HUES48 (cell line): Measurements from ENCODE around the gene BAMBI.

Experiments used
- H3K27ac ChIP-seq: one replicate; pipeline ENCODE4 v1.7.0; 2013; ENCODE audit warnings: low read depth, low read length, inconsistent platforms
- H3K27me3 ChIP-seq: 2 replicates; pipeline ENCODE4 v1.6.1; 2013; ENCODE audit warnings: mild to moderate bottlenecking, low read length; ENCODE audit not compliant: control insufficient read depth, insufficient read depth
- H3K36me3 ChIP-seq: 2 replicates; pipeline ENCODE4 v1.6.1; 2013; ENCODE audit warnings: low read length; ENCODE audit not compliant: control insufficient read depth, insufficient read depth
- H3K4me1 ChIP-seq: 2 replicates; pipeline ENCODE4 v1.6.1; 2013; ENCODE audit warnings: mild to moderate bottlenecking, low read length; ENCODE audit not compliant: control insufficient read depth, insufficient read depth
- H3K4me3 ChIP-seq: 2 replicates; pipeline ENCODE4 v1.5.1; 2013; ENCODE audit warnings: mild to moderate bottlenecking, low read depth, low read length
- H3K9ac ChIP-seq: 2 replicates; pipeline ENCODE4 v1.6.1; 2013; ENCODE audit warnings: mild to moderate bottlenecking, low read depth, low read length, moderate library complexity
- H3K9me3 ChIP-seq: 2 replicates; pipeline ENCODE4 v1.6.1; 2013; ENCODE audit warnings: low read length; ENCODE audit not compliant: control insufficient read depth, insufficient read depth

The BAMBI gene

GRCh38 chr10:28685717-28686116 is 8.4 kb downstream of the BAMBI start:
- peaks cover 23% of the 10 kb centered on the region for H3K36me3 ChIP-seq
- peaks cover 63% of the 10 kb centered on the region for H3K4me1 ChIP-seq
- no peaks in the 10 kb centered on the region for H3K27me3 ChIP-seq
- H3K4me3 ChIP-seq: no peak overlapping the region; the same call in 1 of the 2 replicates
- peak overlapping the region; percentile 61 for H3K27ac ChIP-seq
- H3K9me3 ChIP-seq: no peaks in the 10 kb centered on the region
- no peak overlapping the region for H3K9ac ChIP-seq

DNA sequence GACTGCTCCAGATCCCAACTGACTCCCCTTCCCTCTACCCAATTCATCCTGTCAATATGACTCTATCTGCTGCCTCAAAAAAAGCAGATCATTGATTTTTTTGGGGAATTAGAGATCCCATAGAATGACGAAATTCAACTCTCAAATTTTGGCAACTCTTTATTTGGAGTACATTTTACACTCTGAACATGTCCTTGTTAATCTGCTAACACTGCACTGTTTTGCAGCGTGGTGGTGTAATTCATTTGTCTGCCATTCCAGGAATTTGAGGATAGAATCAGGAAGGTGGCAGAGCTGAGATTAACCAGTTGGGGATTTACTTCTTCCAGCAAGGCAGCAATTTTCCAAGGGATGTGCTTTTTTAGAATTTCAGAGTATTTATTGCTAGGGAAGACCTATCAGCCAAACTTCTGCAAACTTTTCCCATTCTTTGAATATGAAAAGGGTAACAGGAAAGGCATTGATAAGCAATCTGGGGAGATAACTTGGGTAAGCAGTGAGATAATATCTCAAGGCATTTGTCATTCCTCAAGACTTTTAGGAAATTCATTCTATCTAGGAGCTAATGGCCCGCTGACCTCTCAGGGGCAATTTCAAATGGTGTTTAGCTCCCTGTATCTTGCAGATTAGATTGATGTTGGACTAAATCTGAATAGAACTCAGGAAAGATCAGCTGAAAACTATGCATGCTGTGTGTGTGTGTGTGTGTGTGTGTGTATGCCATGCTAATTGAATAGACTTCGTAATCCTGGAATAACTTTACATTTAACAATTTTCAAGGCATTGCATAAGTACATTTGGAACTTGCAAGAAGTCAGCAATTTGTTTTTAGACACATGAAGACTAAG is 9.7 kb downstream of the BAMBI start:
- peak overlapping the region; percentile 61 for H3K27ac ChIP-seq
- H3K27me3 ChIP-seq: no peaks in the 10 kb centered on the region
- H3K36me3 ChIP-seq: peaks cover 15% of the 10 kb centered on the region
- H3K9ac ChIP-seq: no peak overlapping the region
- no peak overlapping the region for H3K4me3 ChIP-seq
- H3K9me3 ChIP-seq: no peaks in the 10 kb centered on the region
- H3K4me1 ChIP-seq: peaks cover 52% of the 10 kb centered on the region

- Histone ChIP-seq H3K27ac (peak overlapping the region; percentile 61), H3K4me1 (peaks cover 52% of the 10 kb centered on the region)
Measured at GRCh38 chr10:28687683-28688001, 10.3 kb downstream of the BAMBI start.

GRCh38 chr10:28690545-28690944 is 13.2 kb downstream of the BAMBI start:
- peak overlapping the region; percentile 65 for H3K27ac ChIP-seq
- no peak overlapping the region for H3K9ac ChIP-seq
- H3K4me1 ChIP-seq: peaks cover 41% of the 10 kb centered on the region
- H3K4me3 ChIP-seq: no peak overlapping the region
- H3K9me3 ChIP-seq: no peaks in the 10 kb centered on the region
- H3K27me3 ChIP-seq: no peaks in the 10 kb centered on the region
- no peaks in the 10 kb centered on the region for H3K36me3 ChIP-seq

More at GRCh38 chr10:28687683-28688001, 10.3 kb downstream of the BAMBI start:
- peaks cover 9% of the 10 kb centered on the region for H3K36me3 ChIP-seq
- no peak overlapping the region for H3K9ac ChIP-seq
- H3K27me3 ChIP-seq: no peaks in the 10 kb centered on the region
- no peak overlapping the region for H3K4me3 ChIP-seq
- no peaks in the 10 kb centered on the region for H3K9me3 ChIP-seq

- H3K27me3 ChIP-seq: no peaks in the 10 kb centered on the region
- no peaks in the 10 kb centered on the region for H3K36me3 ChIP-seq
- no peaks in the 10 kb centered on the region for H3K9me3 ChIP-seq
- H3K4me1 ChIP-seq: peaks cover 34% of the 10 kb centered on the region
- no peak overlapping the region for H3K9ac ChIP-seq
- H3K4me3 ChIP-seq: no peak overlapping the region
- no peak overlapping the region for H3K27ac ChIP-seq
Measured at GRCh38 chr10:28691187-28691694, 13.9 kb downstream of the BAMBI start.

DNA sequence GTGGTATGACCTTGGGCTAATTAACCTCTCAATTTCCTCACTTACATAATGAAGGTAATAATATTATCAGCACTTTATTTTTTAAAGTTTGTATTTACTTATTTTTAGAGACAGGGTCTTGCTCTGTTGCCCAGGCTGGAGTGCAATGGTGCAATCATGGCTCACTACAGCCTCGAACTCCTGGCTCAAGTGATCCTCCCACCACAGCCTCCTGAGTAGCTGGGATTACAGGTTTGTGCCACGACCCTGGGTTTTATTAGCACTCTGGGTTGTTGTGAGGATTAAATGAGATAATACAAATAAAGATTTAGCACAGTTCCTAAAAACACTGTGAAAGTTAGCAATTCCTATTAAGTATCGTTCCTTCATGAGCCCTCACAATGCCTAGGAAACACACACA is 14.7 kb downstream of the BAMBI start:
- H3K4me3 ChIP-seq: no peak overlapping the region

GRCh38 chr10:28694530-28694929 is 17.2 kb downstream of the BAMBI start:
- H3K4me3 ChIP-seq: no peak overlapping the region

More for the DNA sequence above, 14.7 kb downstream of the BAMBI start:
- Histone ChIP-seq H3K36me3 (no peaks in the 10 kb centered on the region), H3K27me3 (no peaks in the 10 kb centered on the region), H3K9me3 (no peaks in the 10 kb centered on the region), H3K9ac (no peak overlapping the region), H3K4me1 (peaks cover 26% of the 10 kb centered on the region), H3K27ac (no peak overlapping the region)

DNA sequence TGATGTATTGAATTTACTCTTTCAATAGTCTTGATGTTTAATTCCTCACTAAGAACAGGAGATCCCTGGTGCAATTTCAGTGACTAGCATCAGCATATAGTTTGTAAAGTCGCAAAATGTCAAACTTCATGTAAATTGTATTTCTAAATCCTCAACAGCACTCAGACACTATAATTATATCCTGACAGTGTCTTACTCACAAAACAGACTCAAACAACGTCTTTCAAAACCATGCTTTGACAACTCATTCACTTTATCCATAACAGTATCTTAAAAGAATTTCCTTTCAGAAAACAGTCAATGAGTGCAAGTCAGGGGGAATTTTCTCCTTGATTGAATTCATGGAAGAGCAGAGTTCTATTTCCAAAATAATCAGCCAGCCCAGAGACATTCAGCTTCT is 20.8 kb downstream of the BAMBI start:
- Histone ChIP-seq H3K4me1 (no peaks in the 10 kb centered on the region), H3K9me3 (no peaks in the 10 kb centered on the region), H3K27me3 (no peaks in the 10 kb centered on the region)

More at GRCh38 chr10:28694530-28694929, 17.2 kb downstream of the BAMBI start:
- Histone ChIP-seq H3K36me3 (no peaks in the 10 kb centered on the region), H3K4me1 (peaks cover 10% of the 10 kb centered on the region), H3K27me3 (no peaks in the 10 kb centered on the region), H3K9me3 (no peaks in the 10 kb centered on the region), H3K27ac (no peak overlapping the region), H3K9ac (no peak overlapping the region)

GRCh38 chr10:28704464-28705161 is 27.3 kb downstream of the BAMBI start:
- no peaks in the 10 kb centered on the region for H3K36me3 ChIP-seq

More for the DNA sequence above, 20.8 kb downstream of the BAMBI start:
- Histone ChIP-seq H3K27ac (no peak overlapping the region), H3K4me3 (no peak overlapping the region), H3K36me3 (no peaks in the 10 kb centered on the region), H3K9ac (no peak overlapping the region)

DNA sequence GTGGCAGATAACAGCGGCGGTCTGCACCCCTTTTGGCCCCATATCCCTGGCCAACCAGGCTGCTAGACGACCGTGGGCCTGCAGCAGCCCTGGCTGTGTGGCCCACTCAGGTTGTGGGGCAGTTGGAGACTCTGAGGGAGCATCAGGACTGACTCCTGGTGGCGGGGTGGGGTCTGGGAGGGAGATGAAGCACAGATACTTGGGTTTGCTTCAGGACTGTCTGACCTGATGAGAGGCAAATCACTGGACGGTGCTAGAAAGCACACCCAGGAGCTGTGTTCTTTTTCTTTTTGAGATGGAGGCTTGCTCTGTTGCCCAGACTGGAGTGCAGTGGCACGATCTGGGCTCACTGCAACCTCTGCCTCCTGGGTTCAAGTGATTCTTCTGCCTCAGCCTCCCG is 28.2 kb downstream of the BAMBI start:
- Histone ChIP-seq H3K9ac (no peak overlapping the region), H3K27ac (no peak overlapping the region), H3K36me3 (no peaks in the 10 kb centered on the region), H3K9me3 (no peaks in the 10 kb centered on the region), H3K27me3 (no peaks in the 10 kb centered on the region), H3K4me3 (no peak overlapping the region), H3K4me1 (no peaks in the 10 kb centered on the region)

More at GRCh38 chr10:28704464-28705161, 27.3 kb downstream of the BAMBI start:
- Histone ChIP-seq H3K9ac (no peak overlapping the region), H3K27ac (no peak overlapping the region), H3K27me3 (no peaks in the 10 kb centered on the region), H3K9me3 (no peaks in the 10 kb centered on the region), H3K4me3 (no peak overlapping the region), H3K4me1 (no peaks in the 10 kb centered on the region)
